OCI-LY3 (cell line): ENCODE results near the gene PTPRT.

Experiments
- H2AFZ ChIP-seq: fragments of 200-600, 300-600 bp; shearing (Covaris generic); 2 replicates; pipeline ENCODE4 v1.6.0; 2014; ENCODE audit warnings: antibody characterized with exemption, low read depth, low read length
- H3K27ac ChIP-seq: fragments of 200-600, 300-600 bp; sonication (generic); 2 replicates; pipeline ENCODE4 v1.5.1; 2014; ENCODE audit warnings: mild to moderate bottlenecking, low read length, moderate library complexity, mixed read lengths
- H3K27me3 ChIP-seq: fragments of 200-600, 300-600 bp; sonication (generic); 2 replicates; pipeline ENCODE4 v1.6.1; 2014; ENCODE audit warnings: low read depth, low read length, mixed read lengths
- H3K36me3 ChIP-seq: fragments of 200-600, 300-600 bp; sonication (generic); replicated peaks from 2 replicates; pipeline ENCODE3; 2014; ENCODE audit warnings: low read depth, low read length, mixed read lengths
- H3K4me1 ChIP-seq: fragments of 300-600, 200-600 bp; sonication (generic); 2 replicates; pipeline ENCODE4 v1.6.1; 2014; ENCODE audit warnings: low read length, mixed read lengths
- H3K4me2 ChIP-seq: fragments of 200-600, 300-600 bp; sonication (generic); 2 replicates; pipeline ENCODE4 v1.6.1; 2014; ENCODE audit warnings: low read length, mixed read lengths
- H3K4me3 ChIP-seq: fragments of 300-600, 200-600 bp; sonication (generic); 2 replicates; pipeline ENCODE4 v1.5.1; 2014; ENCODE audit warnings: antibody characterized with exemption, mild to moderate bottlenecking, low read length, moderate library complexity
- H3K79me2 ChIP-seq: fragments of 300-600, 200-600 bp; shearing (Covaris generic); 2 replicates; pipeline ENCODE4 v1.6.1; 2014; ENCODE audit warnings: mild to moderate bottlenecking, low read length, mixed read lengths
- H3K9ac ChIP-seq: fragments of 300-600, 200-600 bp; shearing (Covaris generic); 2 replicates; pipeline ENCODE4 v1.6.0; 2014; ENCODE audit warnings: mild to moderate bottlenecking, low read length, moderate library complexity
- H3K9me3 ChIP-seq: fragments of 200-600, 300-600 bp; shearing (Covaris generic); 2 replicates; pipeline ENCODE4 v1.6.1; 2014; ENCODE audit warnings: low read length, mixed read lengths; ENCODE audit not compliant: insufficient read depth
- H4K20me1 ChIP-seq: fragments of 200-600, 300-600 bp; sonication (generic); 2 replicates; pipeline ENCODE4 v1.6.1; 2016; ENCODE audit warnings: low read length, mixed read lengths; ENCODE audit not compliant: insufficient read depth
- CTCF ChIP-seq: fragments of 200-600, 300-600 bp; sonication (generic); IDR thresholded peaks from 2 replicates; pipeline ENCODE4 v1.5.1; 2014; ENCODE audit warnings: antibody characterized with exemption, low read length, low read depth
- EZH2phosphoT487 ChIP-seq: fragments of 200-600 bp; shearing (Covaris generic); IDR thresholded peaks from 2 replicates; pipeline ENCODE4 v1.6.1; 2018; ENCODE audit warnings: antibody characterized with exemption, mixed run types, low read depth

PTPRT gene

DNA sequence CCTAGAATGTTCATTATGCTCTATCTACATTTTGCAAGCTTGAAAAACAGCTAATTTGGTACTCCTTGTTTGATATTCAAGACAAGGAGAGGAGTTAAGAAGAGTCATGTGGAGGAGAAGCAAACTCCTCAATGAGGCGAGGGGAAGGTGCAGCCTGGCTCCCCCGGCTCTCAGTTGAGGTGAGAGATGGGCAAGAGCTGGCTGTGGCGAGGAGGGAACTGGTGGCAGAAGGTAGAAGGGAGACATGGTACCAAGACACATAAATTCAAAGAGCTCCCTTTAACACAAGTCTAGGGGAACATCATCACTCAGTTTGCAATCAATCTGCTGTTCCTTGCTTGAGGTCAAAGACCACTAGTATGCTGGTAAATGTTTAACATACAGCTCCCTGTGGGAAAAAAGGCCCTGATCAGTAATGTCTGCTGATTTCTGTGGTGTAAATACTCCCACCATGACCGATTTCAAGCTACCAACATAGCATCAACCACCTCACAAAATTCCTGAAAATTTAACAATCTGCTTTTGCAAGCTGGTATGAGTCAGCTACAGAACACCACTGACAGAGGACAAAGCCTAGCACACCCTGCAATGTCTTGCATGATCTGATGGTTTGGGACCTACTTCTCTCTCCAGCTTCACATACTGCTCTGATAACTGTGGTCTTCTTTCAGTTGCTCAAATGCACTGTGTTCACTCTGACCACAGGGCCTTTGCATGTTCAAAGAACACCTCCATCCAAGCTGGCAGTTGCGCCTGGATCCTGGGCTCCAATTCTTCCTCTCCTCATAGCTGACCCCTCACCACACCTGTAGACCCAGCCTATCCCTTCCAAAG, 1055.2 kb downstream of the PTPRT start:
- no peaks in the 10 kb centered on the region for H3K9me3 ChIP-seq
- H3K79me2 ChIP-seq, result no peaks in the 10 kb centered on the region
- no peak overlapping the region for H3K27ac ChIP-seq
- H3K9ac ChIP-seq, result no peak overlapping the region
- H3K4me2 ChIP-seq, result no peak overlapping the region
- no peak overlapping the region for H3K4me3 ChIP-seq
- H3K36me3 ChIP-seq, result no peaks in the 10 kb centered on the region
- H2AFZ ChIP-seq, result no peak overlapping the region
- H3K4me1 ChIP-seq, result 0 out of 2 replicates have a peak, but pooled peaks cover 3% of the 10 kb centered on the region
- peaks cover 36% of the 10 kb centered on the region for H3K27me3 ChIP-seq
- no peak for TF ChIP-seq CTCF
- no peak for TF ChIP-seq EZH2phosphoT487
- H4K20me1 ChIP-seq, result no peaks in the 10 kb centered on the region

DNA sequence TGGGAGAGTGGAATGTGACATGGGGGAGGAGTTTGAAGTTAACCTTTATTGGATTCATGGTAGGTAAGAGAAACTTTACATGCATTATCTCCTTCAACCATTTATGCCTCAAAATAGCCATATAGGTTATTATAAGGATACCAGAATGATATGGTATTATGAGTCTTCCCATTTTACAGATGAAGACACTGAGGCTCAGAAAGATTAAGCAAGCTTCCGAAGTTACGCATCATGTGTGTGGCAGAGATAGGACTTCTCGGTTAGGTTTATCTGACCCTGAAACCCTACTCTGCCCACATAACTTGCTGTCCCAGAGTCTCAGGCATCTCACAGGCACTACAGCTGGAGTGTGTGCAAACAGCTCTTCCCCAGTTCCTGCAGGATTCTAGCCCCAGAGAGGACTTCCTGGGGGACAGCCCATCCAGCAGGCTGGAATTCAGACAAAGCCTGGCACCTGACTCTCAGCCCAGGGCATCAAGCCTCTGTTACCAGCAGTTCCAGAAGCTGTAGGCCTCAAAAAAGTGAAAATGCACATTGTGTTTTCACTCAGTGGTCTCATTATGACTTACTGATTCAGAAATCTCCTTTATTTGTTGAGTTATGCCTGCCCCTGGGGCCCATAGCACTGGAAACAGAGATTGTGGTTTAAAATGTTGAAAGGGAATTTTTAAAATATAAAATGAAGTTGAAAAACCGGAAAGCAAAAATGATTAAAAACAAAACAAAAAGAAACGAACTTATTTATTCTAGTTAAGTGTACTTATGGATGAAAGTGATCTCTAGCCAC, 1058.7 kb downstream of the PTPRT start:
- Histone ChIP-seq H3K36me3 (no peaks in the 10 kb centered on the region), H3K9ac (no peak overlapping the region), H3K9me3 (no peaks in the 10 kb centered on the region), H3K4me3 (no peak overlapping the region), H3K4me1 (0 out of 2 replicates have a peak, but pooled peaks cover 3% of the 10 kb centered on the region), H4K20me1 (no peaks in the 10 kb centered on the region), H3K4me2 (no peak overlapping the region), H2AFZ (no peak overlapping the region), H3K79me2 (no peaks in the 10 kb centered on the region), H3K27ac (no peak overlapping the region), H3K27me3 (peaks cover 26% of the 10 kb centered on the region; the same call in 1 of the 2 replicates)
- no peak for TF ChIP-seq CTCF
- no peak for TF ChIP-seq EZH2phosphoT487

GRCh38 chr20:42125426-42125825, 1064.3 kb downstream of the PTPRT start:
- Histone ChIP-seq H4K20me1 (no peaks in the 10 kb centered on the region), H3K27me3 (peaks cover 5% of the 10 kb centered on the region; the same call in 1 of the 2 replicates), H3K9ac (no peak overlapping the region), H3K9me3 (no peaks in the 10 kb centered on the region), H3K4me1 (no peaks in the 10 kb centered on the region), H3K4me2 (no peak overlapping the region), H2AFZ (no peak overlapping the region), H3K79me2 (no peaks in the 10 kb centered on the region), H3K27ac (no peak overlapping the region), H3K36me3 (no peaks in the 10 kb centered on the region), H3K4me3 (no peak overlapping the region)
- TF ChIP-seq EZH2phosphoT487, result no peak
- TF ChIP-seq CTCF, result no peak

- Histone ChIP-seq H3K79me2 (no peaks in the 10 kb centered on the region), H3K4me1 (no peaks in the 10 kb centered on the region), H4K20me1 (no peaks in the 10 kb centered on the region), H3K4me3 (no peak overlapping the region), H3K27ac (no peak overlapping the region), H3K36me3 (no peaks in the 10 kb centered on the region), H3K4me2 (no peak overlapping the region), H2AFZ (no peak overlapping the region), H3K9me3 (no peaks in the 10 kb centered on the region), H3K27me3 (peaks cover 15% of the 10 kb centered on the region; the same call in 1 of the 2 replicates), H3K9ac (no peak overlapping the region)
- TF ChIP-seq CTCF, result no peak
- TF ChIP-seq EZH2phosphoT487, result no peak
These were observed 1065.7 kb downstream of the PTPRT start for GRCh38 chr20:42123981-42124473.
